Lung (tissue), 12 donors: ENCODE measurements around the gene SLCO2A1. TPM values are rescaled to one million over a fixed set of nuclear protein-coding genes. Genes with fewer than 3 reads are reported as not detected.

Experiments
- ATAC-seq: fragments of 200-7000 bp; cut with Tn5 transposase; one replicate; pipeline ENCODE4 v1.9.1; 2020; ENCODE audit warnings: moderate number of reproducible peaks; ENCODE audit not compliant: insufficient read depth, low FRiP score
- DNase-seq, 3 donors: peaks; one replicate each; pipeline ENCODE4 v3.0.0-alpha.2; 2013 to 2017
- H3K27ac ChIP-seq, 2 donors: one replicate each; pipeline ENCODE4 v1.5.1; 2013; ENCODE audit warnings: mild to moderate bottlenecking in 2 of 2, moderate library complexity in 2 of 2, control low read depth in 1 of 2, inconsistent platforms in 1 of 2, low read depth in 1 of 2, low read length in 1 of 2
- H3K27me3 ChIP-seq, 3 donors: one replicate each; pipeline ENCODE4 v1.5.1; 2013; ENCODE audit warnings: low read length in 2 of 3; ENCODE audit not compliant: control insufficient read depth in 3 of 3, insufficient read depth in 3 of 3
- H3K36me3 ChIP-seq, 4 donors: one replicate each; pipeline ENCODE4 v1.5.1; 2013; ENCODE audit warnings: low read length in 4 of 4, mild to moderate bottlenecking in 1 of 4, moderate library complexity in 1 of 4; ENCODE audit not compliant: control insufficient read depth in 4 of 4, insufficient read depth in 4 of 4
- H3K4me1 ChIP-seq, 5 donors: one replicate each; pipeline ENCODE4 v1.5.1; 2013; ENCODE audit warnings: low read length in 5 of 5, mild to moderate bottlenecking in 2 of 5, moderate library complexity in 1 of 5; ENCODE audit not compliant: control insufficient read depth in 5 of 5, insufficient read depth in 5 of 5
- H3K4me3 ChIP-seq: one replicate; pipeline ENCODE4 v1.5.1; 2013; ENCODE audit warnings: mild to moderate bottlenecking, control low read depth, moderate library complexity
- H3K9ac ChIP-seq, 2 donors: one replicate each; pipeline ENCODE4 v1.5.1; 2013; ENCODE audit warnings: low read length in 2 of 2, control low read depth in 1 of 2; ENCODE audit not compliant: insufficient read depth in 1 of 2
- H3K9me3 ChIP-seq, 4 donors: one replicate each; pipeline ENCODE4 v1.5.1; 2013; ENCODE audit warnings: low read length in 3 of 4, mild to moderate bottlenecking in 1 of 4, moderate library complexity in 1 of 4; ENCODE audit not compliant: control insufficient read depth in 4 of 4, insufficient read depth in 3 of 4
- WGBS, 2 donors: extraction: QIAGEN DNeasy Blood & Tissue Kit; methylation state at CpG; one replicate each; pipeline ENCODE4 v1.1.7; 2013; 5-methylcytosine and 5-hydroxymethylcytosine counted together
- polyA plus RNA-seq, 2 donors: library from polyadenylated mRNA; stranded (reverse); fragments of 200-250 nt; gene quantifications; one replicate each; pipeline ENCODE4 v1.2.1, GENCODE V29; 2013
- total RNA-seq, 2 donors: library from RNA; depleted of rRNA in 1 of 2; stranded (reverse); fragments of >200 nt in 1 of 2; gene quantifications; one replicate each; pipeline ENCODE4 v1.2.1, GENCODE V29; 2014 to 2021
- TF ChIP-seq, protein P1 (sequence below): IDR thresholded peaks from 2 replicates; pipeline ENCODE4 v1.5.1; 2012; ENCODE audit warnings: mild to moderate bottlenecking; ENCODE audit errors: control extremely low read depth, extremely low read depth
- donor health status: control.
- donor health status: control.
- donor health status: Bipolar disorder and iron deficiency.
- donor health status: healthy.
- donor health status: DM: yes; HTN: yes; CAD: no.

Gene SLCO2A1
- total and polyA plus RNA-seq, 4 donors = 27.2 to 131 (median 42.7) TPM

DNA sequence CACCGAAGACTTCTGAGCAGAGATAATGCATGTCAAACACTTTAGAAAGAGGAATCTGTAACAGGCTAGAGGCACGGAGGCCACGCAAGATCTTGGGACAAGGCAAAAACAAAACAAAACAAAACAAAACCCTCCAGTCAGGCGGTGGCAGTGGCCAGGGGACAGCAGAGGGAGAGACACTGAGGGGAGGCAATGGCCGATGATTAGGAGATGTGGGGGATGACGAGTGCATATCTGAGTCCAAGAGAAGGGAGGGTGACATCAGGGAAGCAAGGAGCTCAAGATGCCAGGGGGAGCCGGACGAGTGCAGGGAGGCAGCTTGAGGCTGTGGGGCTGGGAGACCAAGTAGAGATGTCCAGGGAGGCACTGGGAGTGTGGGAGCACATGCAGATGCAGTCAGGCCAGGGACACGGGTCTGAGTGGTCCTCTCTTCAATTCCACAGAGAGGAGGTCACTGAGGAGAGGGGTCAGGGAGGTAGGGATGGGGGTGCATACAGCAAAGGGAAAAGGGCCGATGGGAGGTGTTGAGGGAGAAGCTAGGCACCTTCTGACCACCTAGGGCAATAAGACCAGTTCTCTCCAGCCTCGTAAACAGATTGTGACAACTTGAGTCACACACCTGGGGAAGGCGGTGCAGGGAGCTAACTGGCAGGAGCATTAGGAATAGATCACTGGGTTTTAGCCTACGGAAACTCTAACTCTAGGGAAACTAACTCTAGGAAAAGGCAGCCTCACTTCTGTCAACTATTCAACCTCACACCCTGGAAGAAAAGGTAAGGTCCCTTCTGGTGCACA, 29.6 kb downstream of the SLCO2A1 start:
- TF ChIP-seq, protein P1, sequence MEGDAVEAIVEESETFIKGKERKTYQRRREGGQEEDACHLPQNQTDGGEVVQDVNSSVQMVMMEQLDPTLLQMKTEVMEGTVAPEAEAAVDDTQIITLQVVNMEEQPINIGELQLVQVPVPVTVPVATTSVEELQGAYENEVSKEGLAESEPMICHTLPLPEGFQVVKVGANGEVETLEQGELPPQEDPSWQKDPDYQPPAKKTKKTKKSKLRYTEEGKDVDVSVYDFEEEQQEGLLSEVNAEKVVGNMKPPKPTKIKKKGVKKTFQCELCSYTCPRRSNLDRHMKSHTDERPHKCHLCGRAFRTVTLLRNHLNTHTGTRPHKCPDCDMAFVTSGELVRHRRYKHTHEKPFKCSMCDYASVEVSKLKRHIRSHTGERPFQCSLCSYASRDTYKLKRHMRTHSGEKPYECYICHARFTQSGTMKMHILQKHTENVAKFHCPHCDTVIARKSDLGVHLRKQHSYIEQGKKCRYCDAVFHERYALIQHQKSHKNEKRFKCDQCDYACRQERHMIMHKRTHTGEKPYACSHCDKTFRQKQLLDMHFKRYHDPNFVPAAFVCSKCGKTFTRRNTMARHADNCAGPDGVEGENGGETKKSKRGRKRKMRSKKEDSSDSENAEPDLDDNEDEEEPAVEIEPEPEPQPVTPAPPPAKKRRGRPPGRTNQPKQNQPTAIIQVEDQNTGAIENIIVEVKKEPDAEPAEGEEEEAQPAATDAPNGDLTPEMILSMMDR = no peak
- Histone ChIP-seq H3K27me3 (no peaks in the 10 kb centered on the region), H3K4me3 (no peak overlapping the region), H3K4me1 (peaks cover 0 to 12% (median 4%) of the 10 kb centered on the region in 5 donors), H3K27ac (no peak overlapping the region), H3K36me3 (no peaks in the 10 kb centered on the region), H3K9ac (no peak overlapping the region), H3K9me3 (no peaks in the 10 kb centered on the region)
- ATAC-seq (no peak), DNase-seq (no peak)
- WGBS, 2 donors = 79 to 87% methylated on average over 13 of the region's 13 CpGs

DNA sequence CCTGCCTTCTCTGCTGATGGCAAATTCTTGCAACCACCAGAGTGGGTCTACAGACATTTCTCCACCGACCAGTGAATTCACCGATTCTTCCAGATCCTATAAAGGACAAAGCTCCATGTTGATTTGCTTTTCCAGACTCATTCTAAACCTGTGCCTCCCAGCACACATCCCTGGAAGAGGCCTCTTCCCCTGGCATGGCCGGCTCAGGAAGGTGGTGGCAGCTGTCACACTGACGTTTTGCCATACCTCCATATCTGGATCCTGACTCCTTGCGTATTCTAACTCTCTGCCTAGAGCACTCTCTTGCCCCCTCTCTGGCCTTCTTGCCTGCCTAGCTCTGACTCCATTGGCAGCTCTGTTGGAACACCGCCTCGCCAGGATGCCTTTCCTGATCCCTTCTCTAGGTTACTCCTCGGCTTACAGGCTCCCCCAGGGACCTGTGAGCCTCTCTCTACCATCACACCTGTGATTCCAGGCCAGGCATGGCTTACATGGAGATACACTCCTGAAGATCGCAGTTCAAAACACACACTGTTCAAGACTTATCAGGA, 31.0 kb downstream of the SLCO2A1 start:
- ATAC-seq = no peak
- no peaks in the 10 kb centered on the region for H3K27me3 ChIP-seq
- 73 to 78% methylated on average over 9 of the region's 9 CpGs for WGBS, 2 donors

DNA sequence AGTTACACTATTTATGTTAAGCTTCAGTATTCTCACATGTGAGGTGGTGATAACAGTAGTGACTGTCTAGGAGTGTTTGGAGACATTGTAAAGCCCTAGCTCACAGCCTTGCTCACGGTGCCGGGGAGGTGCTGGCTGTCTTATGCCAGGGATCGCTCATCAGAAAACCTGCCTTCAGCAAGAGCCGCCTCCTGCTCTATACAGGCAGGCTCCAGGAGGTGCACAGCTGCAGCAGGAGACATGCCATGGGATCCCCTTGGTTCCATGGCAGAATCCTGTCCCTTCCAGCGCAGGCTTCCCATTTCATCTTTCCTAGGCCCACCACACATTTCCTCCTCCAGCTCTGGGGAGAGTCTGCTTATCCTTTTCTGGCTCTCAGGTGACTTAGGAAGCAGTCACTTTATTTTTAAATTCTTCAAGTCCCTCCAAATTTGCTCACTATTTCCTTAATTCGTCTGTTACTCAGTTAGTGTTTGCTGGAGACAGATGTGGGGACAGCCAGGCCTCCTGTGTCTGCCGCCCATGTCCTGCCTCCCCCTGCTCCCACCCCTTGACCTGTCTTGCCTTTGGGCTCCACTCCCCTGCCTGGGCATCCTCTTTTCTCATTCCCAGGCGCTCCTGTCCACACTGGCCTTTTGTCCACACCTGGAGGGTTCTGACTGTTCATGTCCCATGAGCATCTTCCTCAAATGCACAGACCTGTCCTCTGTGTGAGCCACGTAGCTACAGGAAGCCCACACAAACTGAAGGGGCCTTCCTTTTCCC, 31.7 kb downstream of the SLCO2A1 start:
- Histone ChIP-seq H3K9me3 (no peaks in the 10 kb centered on the region), H3K4me3 (no peak overlapping the region), H3K4me1 (peaks cover 0 to 12% (median 4%) of the 10 kb centered on the region in 5 donors), H3K27me3 (no peaks in the 10 kb centered on the region), H3K36me3 (no peaks in the 10 kb centered on the region), H3K9ac (no peak overlapping the region), H3K27ac (no peak overlapping the region)
- TF ChIP-seq, protein P1 = no peak
- no peak for ATAC-seq
- WGBS, 2 donors = 86 to 87% methylated on average over 9 of the region's 9 CpGs
- DNase-seq = no peak

More for the DNA sequence above, 31.0 kb downstream of the SLCO2A1 start:
- no peaks in the 10 kb centered on the region for H3K9me3 ChIP-seq
- H3K9ac ChIP-seq = no peak overlapping the region
- H3K4me3 ChIP-seq = no peak overlapping the region
- no peaks in the 10 kb centered on the region for H3K36me3 ChIP-seq
- TF ChIP-seq, protein P1 = no peak
- DNase-seq = no peak
- H3K27ac ChIP-seq = peak overlapping the region in 1 of 2 donors; percentile 44
- H3K4me1 ChIP-seq = peaks cover 0 to 15% (median 4%) of the 10 kb centered on the region in 5 donors
